Anterior cingulate cortex (tissue), 58 donors: ENCODE measurements around the gene PICK1.
"Not testable (repeated sequence)": the region's sequence is repeated elsewhere in the genome, so short reads cannot be mapped to it uniquely, and the experiment has no call there.

Experiments used
- DNase-seq, 58 donors: peaks; one replicate each; lab custom pipeline; 2025; lab: John Stamatoyannopoulos, UW

Gene PICK1

DNA sequence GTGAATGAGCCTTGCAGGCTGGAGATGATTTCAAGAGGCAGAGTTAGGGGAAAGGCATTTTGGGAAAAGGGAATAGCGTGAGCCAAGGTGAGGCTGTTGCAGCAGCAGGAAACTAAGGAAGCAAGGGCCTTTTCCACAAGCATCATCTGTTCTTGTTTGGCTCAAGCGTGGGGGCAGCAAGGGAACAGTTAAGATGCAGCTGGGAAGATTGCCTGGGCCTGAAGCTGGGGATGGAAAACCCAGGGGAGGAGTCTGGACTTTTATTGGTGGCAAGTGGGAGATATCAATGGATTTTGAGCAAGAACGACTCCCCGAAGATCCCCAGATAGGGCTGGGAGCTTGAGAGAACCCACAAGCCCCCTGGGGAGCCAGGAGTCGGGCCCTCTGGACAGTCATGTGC, 27.3 kb upstream of the PICK1 start:
- peak in 13 of 58 donors; percentile 26 to 76 (median 44) for DNase-seq

DNA sequence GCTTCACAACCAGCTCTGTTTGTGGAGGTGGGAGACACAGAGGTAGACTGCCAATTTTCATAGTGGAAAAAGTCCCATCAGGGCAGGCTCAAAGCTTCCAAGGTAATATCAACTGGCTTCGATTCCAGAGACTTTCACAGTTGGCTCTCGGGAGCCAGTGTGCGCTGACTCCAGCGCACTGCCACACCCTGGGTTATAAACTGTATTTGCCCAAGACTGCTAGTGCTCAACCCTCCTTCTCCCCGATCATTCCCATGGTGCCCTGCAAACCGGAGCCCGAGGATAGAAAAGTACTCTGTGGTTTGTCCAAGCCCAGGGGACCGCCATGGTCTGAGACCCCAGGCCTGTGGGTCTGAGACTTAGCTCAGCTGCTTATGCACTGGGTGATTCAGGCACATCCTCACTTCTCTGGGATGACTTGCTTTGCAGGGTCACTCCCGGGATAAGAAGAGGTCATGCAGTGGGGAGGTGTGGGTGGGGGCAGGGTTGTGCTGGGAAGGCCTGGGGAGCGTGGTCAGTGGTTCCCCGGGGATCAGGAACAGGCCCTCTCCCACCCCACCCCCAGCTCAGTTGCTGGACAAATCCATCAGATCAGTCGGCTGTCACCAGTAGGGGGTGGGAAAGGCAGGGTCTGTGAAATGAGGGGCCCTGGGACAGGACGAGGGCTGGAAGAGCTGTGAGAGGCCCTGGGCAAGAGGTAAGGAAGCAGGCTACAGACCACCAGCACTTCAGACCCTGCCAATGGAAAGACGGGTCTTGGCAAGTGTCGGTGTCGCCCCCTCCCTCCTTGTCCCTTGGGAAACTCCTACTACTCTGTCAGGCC, 26.7 kb upstream of the PICK1 start:
- no peak for DNase-seq

DNA sequence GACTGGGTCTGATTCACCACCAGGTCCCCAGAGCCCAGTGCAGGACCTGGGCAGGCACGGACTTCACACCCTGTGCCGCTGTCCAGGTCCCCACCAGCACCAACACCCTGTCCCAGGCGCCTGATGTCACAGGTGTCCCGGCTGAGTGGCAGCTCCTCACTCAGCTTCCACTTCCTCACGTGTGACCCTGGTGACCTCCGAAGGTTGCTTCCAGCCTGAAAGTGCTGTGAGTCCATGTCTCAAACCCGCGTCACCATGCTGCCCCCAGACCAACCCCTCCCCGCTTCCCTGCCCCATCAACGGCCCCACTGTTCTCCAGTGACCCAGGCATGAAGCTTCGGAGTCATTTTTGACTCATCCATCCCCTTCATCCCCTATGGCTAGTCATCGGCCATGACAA, 25.7 kb upstream of the PICK1 start:
- DNase-seq, result peak in 1 of 58 donors; percentile 59

DNA sequence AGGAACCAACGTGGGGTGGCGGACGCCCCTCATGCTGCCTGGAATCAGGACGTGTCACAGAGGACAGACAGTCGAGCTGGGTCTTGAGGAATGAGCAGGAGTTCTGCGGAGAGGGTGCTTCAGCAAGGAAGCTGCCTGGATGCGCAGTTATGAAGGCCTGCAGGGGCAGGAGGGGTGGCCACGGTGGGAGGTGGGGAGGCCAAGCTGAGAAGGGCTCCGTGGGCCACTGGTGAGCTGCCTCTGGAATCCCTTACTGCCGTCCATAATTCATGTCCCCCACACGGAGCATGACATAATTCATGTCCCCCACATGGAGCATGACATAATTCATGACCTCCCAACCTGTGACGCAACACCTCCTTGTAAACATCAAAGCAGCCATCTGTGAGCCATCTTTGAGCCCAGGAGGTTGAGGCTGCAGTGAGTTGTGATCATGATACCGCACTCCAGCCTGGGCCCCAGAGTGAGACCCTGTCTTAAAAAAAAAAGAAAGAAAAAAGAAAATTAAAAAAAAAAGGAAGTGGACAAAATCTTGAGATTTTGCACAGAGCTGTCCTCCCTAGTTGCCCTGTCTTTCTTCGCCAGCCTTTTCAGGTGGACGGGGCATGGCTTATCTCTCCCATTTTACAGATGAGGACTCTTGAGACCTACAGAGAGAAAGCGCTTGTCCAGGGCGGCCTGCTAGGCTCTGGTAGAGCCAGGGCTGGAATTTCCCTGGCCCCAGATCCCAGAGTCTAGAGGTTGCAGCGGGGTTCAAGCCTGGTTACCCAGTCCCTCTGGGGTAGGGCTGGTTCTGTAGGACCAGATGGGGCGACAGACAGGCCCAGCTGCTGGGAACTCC, 24.3 kb upstream of the PICK1 start:
- no peak for DNase-seq

DNA sequence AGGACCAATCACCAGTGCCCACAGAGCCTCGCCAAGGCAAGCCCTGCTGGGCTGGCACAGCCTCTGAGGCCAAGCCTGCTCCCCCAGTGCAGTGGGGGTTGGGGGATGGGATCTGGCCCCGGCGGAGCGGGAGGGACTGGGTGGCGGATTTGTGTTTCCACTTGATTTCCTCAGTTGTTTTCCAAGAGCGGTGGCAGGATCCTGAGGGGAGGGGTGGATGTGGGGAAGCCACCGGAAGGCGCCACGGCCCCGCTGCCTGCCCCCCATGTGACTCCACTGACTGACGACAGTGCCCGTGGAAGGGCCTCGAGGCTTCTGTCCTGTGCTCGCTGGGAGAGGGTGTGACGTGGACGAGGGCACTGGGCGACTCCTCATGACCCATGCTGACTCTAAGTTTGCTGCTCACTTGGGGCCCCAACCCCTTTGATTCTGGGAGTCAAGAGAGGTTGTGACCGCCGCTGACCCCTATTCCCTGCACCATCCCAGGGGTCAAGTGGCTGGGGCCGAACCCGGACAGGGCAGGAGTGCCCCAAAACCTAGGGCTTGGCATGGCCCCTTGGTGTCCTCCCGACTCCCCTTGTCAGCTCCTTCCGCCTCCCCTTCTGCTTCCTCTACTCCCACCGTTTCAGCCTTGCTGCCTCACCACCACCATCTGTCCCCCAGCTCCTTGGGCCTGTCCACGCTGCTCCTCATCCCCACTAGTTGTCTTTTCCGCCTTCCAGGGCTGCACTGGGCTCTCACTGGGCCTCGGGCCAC, 23.5 kb upstream of the PICK1 start:
- DNase-seq, result peak in 55 of 58 donors; percentile 54 to 97 (median 84)

DNA sequence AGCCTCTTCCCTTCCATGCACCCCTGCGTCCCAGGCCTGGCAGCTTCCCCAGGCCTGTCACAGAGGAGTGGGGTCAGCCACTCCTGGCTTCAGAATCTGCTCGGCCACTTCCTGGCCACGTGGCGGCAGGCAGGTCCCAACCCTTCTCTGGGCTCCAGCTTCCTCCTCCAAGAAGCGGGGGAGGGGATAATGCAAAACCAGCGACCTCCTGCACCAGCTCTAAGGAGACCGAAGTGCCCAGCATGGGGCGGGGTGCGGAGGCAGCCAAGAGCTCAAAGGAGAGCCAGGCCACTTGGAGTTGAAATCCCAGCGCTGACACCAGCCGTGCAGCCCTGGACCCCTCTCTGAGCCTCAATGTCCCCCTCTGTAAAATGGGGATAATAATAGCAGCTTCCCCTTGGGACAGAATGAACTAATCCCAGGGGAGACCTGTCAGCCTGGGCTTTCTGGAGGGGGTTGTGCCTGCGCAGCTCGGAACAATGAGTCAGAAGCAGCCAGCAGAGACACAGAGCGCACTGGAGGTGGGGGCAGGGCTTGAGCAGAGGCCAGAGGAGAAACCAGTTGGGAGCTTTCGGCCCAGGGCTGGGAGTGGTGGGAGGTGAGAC, 22.8 kb upstream of the PICK1 start:
- peak in 54 of 58 donors; percentile 52 to 92 (median 81) for DNase-seq

DNA sequence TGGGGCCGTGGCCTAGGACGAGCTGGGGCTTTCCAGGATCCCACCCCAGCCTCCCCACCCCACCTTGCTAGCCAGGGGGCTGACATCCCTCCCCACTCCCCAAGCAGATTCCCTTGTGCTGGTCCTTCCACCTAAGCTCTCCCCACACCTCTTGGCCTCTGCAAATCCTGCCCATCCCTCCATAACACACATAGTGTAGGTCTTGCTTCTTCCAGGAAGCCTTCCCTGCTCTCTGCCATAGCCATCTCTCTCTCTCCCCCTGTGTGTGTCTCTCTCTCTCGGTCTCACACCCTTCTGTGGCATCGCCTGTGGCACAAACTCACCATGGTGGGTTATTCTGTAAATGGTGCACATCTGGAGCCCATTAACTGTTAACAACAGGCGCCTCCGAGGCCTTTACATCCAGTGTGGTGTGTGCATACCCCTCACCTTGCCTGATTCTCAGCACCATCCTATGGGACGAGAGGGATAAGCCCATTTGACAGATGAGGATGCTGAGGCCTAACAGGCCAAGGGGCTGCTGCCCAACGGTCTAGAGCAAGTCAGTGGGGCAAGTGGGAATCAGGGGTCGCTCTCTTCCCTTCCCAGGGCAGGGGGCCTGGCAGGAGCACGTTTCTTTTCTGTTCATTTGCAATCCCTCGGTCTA, 22.2 kb upstream of the PICK1 start:
- no peak for DNase-seq

DNA sequence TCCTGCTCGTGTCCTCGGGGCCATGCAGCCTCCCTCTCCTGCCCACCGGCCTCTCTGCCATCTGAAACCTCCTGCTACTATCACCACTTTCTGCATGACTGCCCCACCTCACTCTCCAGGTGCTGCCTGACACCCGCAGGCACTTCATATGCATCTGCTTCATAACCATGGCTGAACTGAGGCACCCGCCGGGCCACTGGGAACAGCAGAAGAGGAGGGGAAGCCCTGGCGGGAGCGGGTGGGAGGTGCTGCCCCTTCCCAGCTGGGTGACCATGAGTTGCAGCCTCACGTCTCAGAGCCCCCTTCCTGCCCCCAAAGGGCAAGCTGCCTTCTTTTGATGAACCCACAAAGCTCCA, 21.7 kb upstream of the PICK1 start:
- no peak for DNase-seq

DNA sequence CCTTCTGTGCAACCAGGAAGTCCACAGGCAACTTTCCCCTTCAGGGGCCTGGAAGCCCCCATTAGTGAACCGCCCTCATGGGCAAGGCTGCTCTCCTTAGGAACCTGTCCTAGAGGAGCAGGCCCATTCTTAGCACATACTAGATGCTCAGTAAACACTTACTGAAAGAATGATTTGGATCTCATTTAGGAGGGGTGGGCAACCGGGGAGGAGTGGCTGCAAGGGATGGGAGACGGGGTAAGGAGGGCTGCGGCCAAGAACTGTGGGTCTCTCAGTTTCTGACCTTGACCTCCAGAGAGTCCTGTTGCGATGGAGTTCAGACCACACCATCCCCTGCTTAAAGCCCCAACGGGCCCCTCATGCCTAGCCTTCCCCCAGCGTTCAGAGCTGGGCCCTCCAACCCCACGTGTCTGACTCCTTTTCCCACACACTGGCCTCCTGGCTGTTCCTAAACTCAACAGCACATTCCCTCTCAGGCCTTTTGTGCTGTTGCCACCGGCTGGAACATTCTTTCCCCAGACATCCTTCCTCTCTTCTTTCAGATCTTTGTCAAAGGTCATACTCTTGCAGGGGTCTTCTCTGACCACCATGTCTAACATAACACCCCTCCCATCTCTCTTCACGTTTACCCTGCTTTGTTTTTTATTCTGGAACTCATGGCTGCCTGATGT, 20.7 kb upstream of the PICK1 start:
- DNase-seq, result no peak

DNA sequence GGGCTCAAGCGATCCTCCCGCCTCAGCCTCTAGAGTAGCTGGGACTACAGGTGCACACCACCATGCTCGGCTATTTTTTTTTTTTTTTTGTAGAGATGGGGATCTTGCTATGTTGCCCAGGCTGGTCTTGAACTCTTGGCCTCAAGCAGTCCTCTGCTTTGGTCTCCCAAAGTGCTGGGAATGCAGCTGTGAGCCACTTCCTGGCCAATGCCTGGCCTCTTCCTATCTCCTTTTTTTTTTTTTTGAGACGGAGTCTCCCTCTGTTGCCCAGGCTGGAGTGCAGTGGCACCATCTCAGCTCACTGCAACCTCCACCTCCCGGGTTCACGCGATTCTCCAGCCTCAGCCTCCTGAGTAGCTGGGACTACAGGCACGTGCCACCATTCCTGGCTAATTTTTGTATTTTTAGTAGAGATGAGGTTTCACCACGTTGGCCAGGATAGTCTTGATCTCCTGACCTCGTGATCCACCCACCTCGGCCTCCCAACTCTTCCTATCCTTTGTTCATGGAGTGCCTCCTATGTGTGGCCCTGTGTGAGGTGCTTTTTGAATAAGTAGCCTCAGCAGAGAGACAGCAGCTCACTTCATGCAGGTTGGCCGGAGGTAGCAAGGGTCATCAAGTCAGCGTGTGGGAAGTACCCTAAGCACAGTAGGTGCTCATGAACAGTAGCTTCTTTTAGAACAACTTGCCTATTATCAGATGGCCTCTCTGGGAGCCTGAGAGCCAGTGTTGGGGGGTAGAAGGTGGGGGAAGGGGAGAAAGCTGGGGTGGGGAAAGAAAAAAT, 19.6 kb upstream of the PICK1 start:
- DNase-seq, result not testable (repeated sequence)

DNA sequence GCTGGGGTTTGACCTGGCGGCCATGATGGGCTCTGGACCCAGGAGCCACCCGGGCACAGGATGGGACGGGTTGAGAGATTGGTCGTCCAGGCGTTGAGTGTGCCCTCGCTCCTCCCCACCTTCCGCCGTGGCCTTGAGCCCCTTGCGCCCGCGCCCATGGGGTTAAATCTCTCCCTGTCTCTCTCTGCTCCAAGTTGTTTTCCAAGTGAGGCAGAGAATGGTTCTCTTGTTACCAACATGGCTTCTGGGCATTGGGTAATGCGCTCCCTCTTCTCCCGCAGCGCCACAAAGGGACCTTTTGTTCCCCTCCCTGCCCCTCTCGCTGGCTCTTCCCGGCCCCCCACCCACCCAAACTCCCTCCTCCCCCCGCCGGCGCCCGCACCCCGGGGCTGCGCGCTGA, 18.8 kb upstream of the PICK1 start:
- peak in 48 of 58 donors; percentile 29 to 92 (median 71) for DNase-seq

DNA sequence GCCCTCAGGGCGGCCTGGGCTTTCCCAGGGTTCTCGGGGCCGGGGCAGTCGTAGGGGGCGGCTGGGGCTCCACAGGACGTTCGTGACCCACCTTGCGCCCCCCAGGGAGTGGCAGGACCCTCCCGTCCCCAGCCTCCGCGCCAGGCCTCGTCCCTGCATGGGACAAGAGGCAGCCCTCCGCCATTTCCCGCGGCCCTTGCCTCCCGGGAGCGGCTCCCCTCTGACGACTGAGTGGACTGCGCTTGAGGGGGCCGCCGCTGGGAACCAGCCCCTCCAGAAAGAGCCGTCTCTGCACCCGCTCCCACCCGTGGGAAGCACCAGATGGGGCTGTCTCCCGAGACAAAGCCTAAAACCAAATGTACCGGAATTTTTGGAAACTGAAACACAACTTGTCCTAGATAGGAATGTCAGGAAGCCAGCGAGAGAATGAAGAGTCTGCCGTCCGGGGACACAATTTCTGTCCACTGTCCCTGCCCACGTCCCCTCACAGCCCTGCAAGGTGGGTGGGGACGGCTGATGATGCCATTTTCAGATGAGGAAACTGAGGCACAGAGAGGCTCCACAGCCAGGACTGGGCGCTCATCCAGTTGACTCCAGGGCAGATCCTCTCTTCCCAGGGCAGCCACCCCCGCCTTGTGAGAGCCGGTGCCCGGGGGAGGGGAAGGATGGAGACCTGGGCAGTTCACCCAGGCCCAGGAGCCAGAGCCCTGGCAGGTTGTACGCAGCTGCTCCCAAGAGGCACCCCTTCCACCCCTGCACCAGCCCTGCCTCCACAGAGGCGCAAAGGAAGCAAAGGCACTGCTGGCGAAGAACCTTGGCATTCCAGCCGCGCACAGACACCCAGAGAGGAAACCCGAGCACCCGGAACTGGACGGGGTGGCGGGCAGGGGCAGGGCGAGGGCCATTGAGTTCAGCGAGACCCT, 18.1 kb upstream of the PICK1 start:
- DNase-seq, result peak in 5 of 58 donors; percentile 38 to 70 (median 61)

DNA sequence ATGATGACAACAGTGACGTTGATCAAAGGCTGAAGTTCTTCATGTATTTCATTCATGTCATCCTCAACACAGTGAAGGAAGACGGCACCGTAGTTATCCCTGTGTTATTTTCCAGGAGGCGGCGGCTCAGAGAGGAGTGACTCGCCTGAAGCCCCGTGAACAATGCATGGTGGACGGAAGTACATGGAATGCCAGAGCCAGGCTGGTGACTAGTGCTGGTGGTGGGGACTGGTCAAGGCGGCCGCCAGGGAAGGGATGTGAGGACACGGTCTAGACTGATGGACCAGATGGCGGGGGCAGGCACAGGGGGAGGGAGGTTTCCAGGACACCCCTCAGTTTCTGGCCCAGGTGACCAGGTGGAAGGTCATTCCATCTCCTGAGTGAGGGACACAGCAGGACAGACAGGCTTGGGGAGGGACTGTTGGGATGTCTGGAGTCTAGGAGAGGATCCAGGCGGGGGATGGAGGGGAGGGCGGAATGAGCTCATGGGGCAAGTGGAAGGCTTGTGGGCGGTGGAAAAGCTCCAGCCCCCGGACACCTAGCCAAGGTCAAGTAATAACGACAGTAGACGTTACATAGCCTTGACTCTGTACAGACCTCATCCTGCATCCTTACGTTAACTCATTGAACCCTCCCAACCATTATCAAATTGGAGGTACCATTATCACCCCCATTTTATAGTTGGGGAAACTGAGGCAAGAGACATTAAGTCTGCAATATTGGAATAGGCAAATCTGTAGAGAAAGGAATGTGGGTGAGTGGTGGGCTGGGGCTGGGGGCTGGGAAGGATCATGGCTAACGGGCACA, 16.0 kb upstream of the PICK1 start:
- peak in 2 of 58 donors; percentile 44 to 59 for DNase-seq

DNA sequence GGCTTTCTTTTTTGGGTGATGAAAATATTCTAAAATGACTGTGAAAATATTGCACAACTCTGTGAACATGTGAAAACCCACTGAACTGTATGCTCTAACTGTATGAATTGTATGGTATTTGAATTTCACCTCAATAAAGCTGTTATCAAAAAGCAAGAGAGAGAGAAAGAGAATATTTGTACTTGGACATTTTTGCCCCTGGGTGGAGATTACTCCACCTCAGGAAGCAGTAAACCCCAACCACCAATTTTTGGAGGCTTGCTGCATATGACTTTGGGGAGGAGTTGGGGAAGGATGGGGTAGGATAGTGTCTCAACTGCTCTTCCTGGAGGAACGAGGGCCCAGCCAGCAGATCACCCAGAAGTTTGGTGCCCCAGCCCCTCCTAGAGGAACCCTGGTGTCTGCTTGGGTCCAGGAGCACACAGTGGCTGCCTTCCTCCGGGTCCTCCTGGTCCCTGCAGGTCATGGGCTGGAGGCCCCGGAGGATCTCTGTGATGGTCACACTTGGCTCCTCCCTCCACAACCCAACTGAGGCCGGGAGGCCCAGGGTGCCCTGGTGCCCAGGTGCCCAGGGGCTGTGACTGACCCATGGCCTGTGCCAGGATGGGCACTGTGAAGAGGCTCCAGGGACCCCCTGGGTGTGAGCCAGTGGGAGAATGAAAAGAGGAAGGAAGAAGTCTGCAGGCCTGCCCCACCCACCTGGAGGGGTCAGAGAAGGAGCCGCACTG, 15.3 kb upstream of the PICK1 start:
- no peak for DNase-seq

DNA sequence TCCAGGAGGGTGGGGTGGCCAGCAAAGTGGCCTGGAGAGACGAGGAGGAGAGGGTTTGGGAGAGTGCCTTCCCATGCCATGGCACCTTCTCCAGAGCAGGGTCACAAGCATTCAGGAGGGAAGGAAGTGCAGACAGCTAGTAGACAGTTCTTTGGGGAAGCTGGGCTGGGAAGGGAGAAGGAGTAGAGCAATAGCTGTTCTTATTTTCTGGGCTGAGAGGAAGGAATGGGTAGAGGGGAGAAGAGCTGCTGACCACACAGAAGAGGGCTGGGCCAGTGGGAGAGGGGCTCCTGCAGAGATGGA, 14.8 kb upstream of the PICK1 start:
- no peak for DNase-seq
